Testis (tissue), 3 donors: ENCODE results near the gene CELSR1. TPM values are rescaled to one million over a fixed set of nuclear protein-coding genes. Genes with fewer than 3 reads are reported as not detected.

ENCODE experiments used
- DNase-seq: peaks from one replicate; pipeline ENCODE4 v3.0.0-alpha.2; 2019
- H3K27ac ChIP-seq, 2 donors: fragments of 200-600 bp; sonication (generic); one replicate each; pipeline ENCODE4 v1.5.1; 2019
- H3K27me3 ChIP-seq: fragments of 200-600 bp; sonication (generic); one replicate; pipeline ENCODE4 v1.5.1; 2019
- H3K36me3 ChIP-seq: fragments of 200-600 bp; sonication (generic); one replicate; pipeline ENCODE4 v1.5.1; 2017; ENCODE audit warnings: low read depth; ENCODE audit errors: missing control alignments
- H3K4me1 ChIP-seq: fragments of 200-600 bp; sonication (generic); one replicate; pipeline ENCODE4 v1.5.1; 2019
- H3K4me3 ChIP-seq, 2 donors: fragments of 200-600 bp; sonication (generic); one replicate each; pipeline ENCODE4 v1.5.1; 2017 to 2019
- H3K9me3 ChIP-seq: fragments of 200-600 bp; sonication (generic); one replicate; pipeline ENCODE4 v1.5.1; 2017
- CTCF ChIP-seq, 3 experiments: fragments of 450-650 bp in 2 of 3; fragments of 200-600 bp in 1 of 3; sonication (generic) in 1 of 3; IDR thresholded peaks; one replicate each; pipeline ENCODE4 v1.5.1; 2016 to 2019; ENCODE audit warnings: antibody characterized with exemption in 3 of 3, mild to moderate bottlenecking in 2 of 3, moderate library complexity in 1 of 3
- POLR2A ChIP-seq: fragments of 450-650 bp; IDR thresholded peaks from one replicate; pipeline ENCODE4 v1.6.1; 2017; ENCODE audit warnings: antibody characterized with exemption, mild to moderate bottlenecking, moderate library complexity
- WGBS, 2 donors: methylation state at CpG; one replicate each; pipeline ENCODE4 v1.1.5; 2018; 5-methylcytosine and 5-hydroxymethylcytosine counted together
- intact Hi-C: fragments of 100-400 bp; cut with DNase I; formaldehyde crosslinking; loops from one replicate; pipeline ENCODE4 v1.15.1; 2023; ENCODE audit warnings: low total_unique reads
- polyA plus RNA-seq: library from polyadenylated mRNA; stranded (reverse); fragments of 350-450 nt; fragmentation: Illumina TruSeq; extraction: RNeasy Lipid Tissue Mini Kit (QIAGEN cat#74804); gene quantifications from one replicate; pipeline ENCODE4 v1.2.3, GENCODE V29; 2014; ENCODE audit warnings: low read depth, low replicate concordance; ENCODE audit not compliant: insufficient read depth
- total RNA-seq, 2 donors: library from RNA; depleted of rRNA; stranded (reverse); fragments of >200 nt; gene quantifications; one replicate each; pipeline ENCODE4 v1.2.3, GENCODE V29; 2016

CELSR1 gene
- total and polyA plus RNA-seq, 3 donors from 2014 or later: 5.6 to 21.5 (median 13.8) TPM

GRCh38 chr22:46514592-46515207 lies 22.7 kb downstream of the CELSR1 start:
- H3K4me3 ChIP-seq: no peak overlapping the region
- DNase-seq: no peak
- 80 to 85% methylated on average over 11 to 15 of the region's 16 CpGs for WGBS, 2 donors

GRCh38 chr22:46513908-46514550 lies 23.4 kb downstream of the CELSR1 start:
- no peak overlapping the region for H3K4me3 ChIP-seq
- no peak for TF ChIP-seq CTCF (IDR thresholded peaks at IDR 0.05)
- no peak for TF ChIP-seq POLR2A
- H3K4me1 ChIP-seq: no peaks in the 10 kb centered on the region
- intact Hi-C loops: no loop called here
- 85 to 91% methylated on average over 9 to 16 of the region's 16 CpGs for WGBS, 2 donors
- DNase-seq: no peak
- H3K9me3 ChIP-seq: no peaks in the 10 kb centered on the region
- no peaks in the 10 kb centered on the region for H3K27me3 ChIP-seq
- H3K27ac ChIP-seq: no peak overlapping the region
- no peaks in the 10 kb centered on the region for H3K36me3 ChIP-seq

More at GRCh38 chr22:46514592-46515207, 22.7 kb downstream of the CELSR1 start:
- no peaks in the 10 kb centered on the region for H3K9me3 ChIP-seq
- intact Hi-C loops: no loop called here
- H3K27ac ChIP-seq: no peak overlapping the region
- H3K36me3 ChIP-seq: no peaks in the 10 kb centered on the region
- TF ChIP-seq CTCF (IDR thresholded peaks at IDR 0.05): no peak
- TF ChIP-seq POLR2A: no peak
- peaks cover 4% of the 10 kb centered on the region for H3K4me1 ChIP-seq
- H3K27me3 ChIP-seq: no peaks in the 10 kb centered on the region

- TF ChIP-seq CTCF (IDR thresholded peaks at IDR 0.05) (no peak), POLR2A (no peak)
- no peak for DNase-seq
- no peaks in the 10 kb centered on the region for H3K27me3 ChIP-seq
- H3K9me3 ChIP-seq: no peaks in the 10 kb centered on the region
- intact Hi-C loops: no loop called here
- H3K27ac ChIP-seq: no peak overlapping the region
- H3K4me1 ChIP-seq: no peaks in the 10 kb centered on the region
- no peak overlapping the region for H3K4me3 ChIP-seq
- H3K36me3 ChIP-seq: no peaks in the 10 kb centered on the region
- WGBS, 2 donors: 91 to 92% methylated on average over 11 of the region's 11 CpGs
Measured at GRCh38 chr22:46512683-46513082, 24.7 kb downstream of the CELSR1 start.

- Histone ChIP-seq H3K4me3 (no peak overlapping the region), H3K27ac (no peak overlapping the region), H3K36me3 (no peaks in the 10 kb centered on the region), H3K27me3 (no peaks in the 10 kb centered on the region), H3K9me3 (no peaks in the 10 kb centered on the region), H3K4me1 (no peaks in the 10 kb centered on the region)
- TF ChIP-seq CTCF (IDR thresholded peaks at IDR 0.05) (no peak), POLR2A (no peak)
- DNase-seq: no peak
- WGBS, 2 donors: 82 to 96% methylated on average over 4 to 11 of the region's 11 CpGs
- intact Hi-C loops: no loop called here
Measured at GRCh38 chr22:46512039-46512370, 25.4 kb downstream of the CELSR1 start.
